Right lobe of liver (tissue), 6 donors: ENCODE measurements around the gene COMMD1. TPM values are rescaled to one million over a fixed set of nuclear protein-coding genes. Genes with fewer than 3 reads are reported as not detected.

Experiments used
- ATAC-seq, 4 donors: fragments of 200-7000 bp; cut with Tn5 transposase; one replicate each; pipeline ENCODE4 v1.9.1; 2020; ENCODE audit warnings: mild to moderate bottlenecking in 4 of 4, moderate library complexity in 4 of 4
- DNase-seq, 3 donors: peaks; one replicate each; pipeline ENCODE4 v3.0.0-alpha.2; 2020
- H3K27ac ChIP-seq, 3 donors: fragments of 200-600 bp; one replicate each; pipeline ENCODE4 v1.8.0; 2022
- H3K27me3 ChIP-seq, 2 donors: fragments of 200-600 bp; one replicate each; pipeline ENCODE4 v1.8.0; 2022
- H3K36me3 ChIP-seq, 4 donors: fragments of 200-600 bp; sonication (generic) in 1 of 4; one replicate each; pipeline versions ENCODE4 v1.5.1 to v1.8.0; 2017 to 2022; ENCODE audit warnings: control low read depth in 1 of 4
- H3K4me1 ChIP-seq, 4 donors: fragments of 200-600 bp; sonication (generic) in 1 of 4; one replicate each; pipeline versions ENCODE4 v1.5.1 to v1.8.0; 2017 to 2022; ENCODE audit warnings: control low read depth in 1 of 4
- H3K4me3 ChIP-seq, 3 donors: fragments of 200-600 bp; one replicate each; pipeline ENCODE4 v1.8.0; 2022
- H3K9me3 ChIP-seq, 4 donors: fragments of 200-600 bp; sonication (generic) in 1 of 4; one replicate each; pipeline versions ENCODE4 v1.5.1 to v1.8.0; 2017 to 2022; ENCODE audit warnings: control low read depth in 1 of 4
- CTCF ChIP-seq, 4 donors: fragments of 200-600 bp in 3 of 4; fragments of 450-650 bp in 1 of 4; IDR thresholded peaks; one replicate each; pipeline versions ENCODE4 v1.5.1 to v1.8.0; 2016 to 2022; ENCODE audit warnings: antibody characterized with exemption in 4 of 4, mild to moderate bottlenecking in 2 of 4
- POLR2A ChIP-seq: fragments of 450-650 bp; IDR thresholded peaks from one replicate; pipeline ENCODE4 v1.6.1; 2017; ENCODE audit warnings: antibody characterized with exemption, mild to moderate bottlenecking
- WGBS: methylation state at CpG from one replicate; pipeline ENCODE4 v1.1.6; 2018; ENCODE audit warnings: low coverage, low lambda C conversion rate; ENCODE audit not compliant: insufficient coverage; ENCODE audit errors: missing lambda C conversion rate; 5-methylcytosine and 5-hydroxymethylcytosine counted together
- intact Hi-C, 2 donors: fragments of 100-400 bp; cut with DNase I; formaldehyde crosslinking; loops; one replicate each; pipeline versions ENCODE4 v1.11.2 to v1.14.1; 2022
- small RNA-seq, 2 experiments: library from RNA; depleted of rRNA; stranded (forward); fragments of <200 nt; gene quantifications; one replicate each; pipeline ENCODE3, GENCODE V24; 2016
- total RNA-seq, 6 experiments: library from RNA; depleted of rRNA in 2 of 6; stranded (reverse); fragments of >200 nt in 2 of 6; fragmentation: NEBNext Ultra II Directional in 3 of 6; extraction: Animal tissue kit (Norgen Biotek cat#: 25700) in 3 of 6; gene quantifications; one replicate each; pipeline versions ENCODE4 v1.1.0 to v1.2.4, GENCODE V29; 2016 to 2023
- donor health status: DM: no; HTN: yes; CAD: no.
- donor health status: DM: no; HTN: no; CAD: no.
- donor health status: DM: no; HTN: no; CAD: no.
- donor health status: DM: no; HTN: yes; CAD: no.
- donor health status: DM: no; HTN: yes; CAD: no.

The COMMD1 gene
- total RNA-seq, 6 experiments from 2014 or later, result 17.2 to 21.6 (median 18.7) TPM

- WGBS, result 67% methylated on average over 5 of the region's 5 CpGs
- Histone ChIP-seq H3K36me3 (no peaks in the 10 kb centered on the region), H3K27me3 (no peaks in the 10 kb centered on the region), H3K9me3 (no peaks in the 10 kb centered on the region), H3K4me1 (no peaks in the 10 kb centered on the region), H3K4me3 (no peak overlapping the region), H3K27ac (no peak overlapping the region)
- intact Hi-C loops, result no loop called here
- no peak for DNase-seq
- peak; percentile 36 to 64 (median 50) for ATAC-seq
- TF ChIP-seq POLR2A, result no peak
- TF ChIP-seq CTCF (IDR thresholded peaks at IDR 0.05), result no peak
Observed at GRCh38 chr2:62178741-62179271, 273.3 kb downstream of the COMMD1 start.

- WGBS, result 65% methylated on average over 4 of the region's 4 CpGs
- H3K27me3 ChIP-seq, result no peaks in the 10 kb centered on the region
- TF ChIP-seq CTCF (IDR thresholded peaks at IDR 0.05), result no peak
- no peak for TF ChIP-seq POLR2A
- no peak overlapping the region for H3K27ac ChIP-seq
- no peak overlapping the region for H3K4me3 ChIP-seq
- intact Hi-C loops, result no loop called here
- no peak for DNase-seq
- H3K4me1 ChIP-seq, result no peaks in the 10 kb centered on the region
- H3K36me3 ChIP-seq, result no peaks in the 10 kb centered on the region
- no peak for ATAC-seq
- no peaks in the 10 kb centered on the region for H3K9me3 ChIP-seq
Observed at GRCh38 chr2:62180975-62181374, 275.5 kb downstream of the COMMD1 start.

- Histone ChIP-seq H3K36me3 (no peaks in the 10 kb centered on the region), H3K9me3 (no peaks in the 10 kb centered on the region), H3K27ac (no peak overlapping the region), H3K4me3 (no peak overlapping the region), H3K4me1 (no peaks in the 10 kb centered on the region), H3K27me3 (no peaks in the 10 kb centered on the region)
- intact Hi-C loops, result no loop called here
- DNase-seq, result no peak
- no peak for ATAC-seq
- 82% methylated on average over 3 of the region's 3 CpGs for WGBS
- no peak for TF ChIP-seq CTCF (IDR thresholded peaks at IDR 0.05)
- TF ChIP-seq POLR2A, result no peak
Observed at GRCh38 chr2:62181843-62182242, 276.4 kb downstream of the COMMD1 start.

DNA sequence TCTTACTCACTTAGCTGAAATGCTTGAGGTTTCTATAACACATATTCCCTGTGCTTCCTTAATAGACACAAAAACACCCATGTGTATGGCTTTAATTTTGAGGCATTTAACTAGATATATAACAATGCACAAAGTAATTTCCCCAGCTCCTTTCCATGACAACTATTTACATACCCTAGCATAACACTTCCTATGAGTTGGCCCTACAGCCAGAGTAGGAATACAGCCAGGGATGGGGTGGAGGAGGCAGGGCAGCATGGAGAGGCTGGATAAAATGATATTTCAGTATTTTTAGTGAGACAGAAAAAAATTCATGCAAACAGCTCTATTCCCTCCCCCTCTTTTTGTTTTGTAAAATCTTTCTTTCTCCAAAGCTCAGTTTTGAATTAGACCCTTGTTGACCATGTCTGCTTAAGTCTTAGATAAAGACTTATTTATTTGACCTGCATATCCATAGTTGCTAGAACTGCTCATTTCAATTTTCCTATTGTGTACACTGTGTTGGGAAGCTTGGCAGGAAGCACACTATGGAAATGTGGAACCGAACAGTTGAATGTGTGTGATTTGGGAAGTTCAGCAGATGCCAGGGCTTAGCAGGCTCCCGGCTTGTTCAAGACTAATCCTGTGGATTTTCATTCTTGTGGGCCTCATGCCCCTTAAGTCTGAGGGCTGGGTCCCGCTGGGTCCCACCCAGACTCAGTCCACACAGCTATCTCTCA lies 279.2 kb downstream of the COMMD1 start:
- Histone ChIP-seq H3K27ac (no peak overlapping the region), H3K36me3 (no peaks in the 10 kb centered on the region), H3K4me3 (no peak overlapping the region), H3K27me3 (no peaks in the 10 kb centered on the region), H3K4me1 (peaks cover 0 to 17% (median 5%) of the 10 kb centered on the region in 4 donors), H3K9me3 (no peaks in the 10 kb centered on the region)
- intact Hi-C loops, result no loop called here
- 88% methylated on average over 3 of the region's 3 CpGs for WGBS
- no peak for TF ChIP-seq CTCF (IDR thresholded peaks at IDR 0.05)
- no peak for TF ChIP-seq POLR2A
- DNase-seq, result no peak
- ATAC-seq, result no peak

Small RNA genes within 50 kb of the gene (small RNA-seq; reads per million reads assigned to genes)
- 0 reads per million in 2 experiments for gene RF00019

Other genes with a start within 250 kb of the COMMD1 start
- gene FAM161A, start 51.6 kb upstream of the COMMD1 start, total RNA-seq, result 1 to 10 TPM in 4 of 6 experiments, under 1 TPM in 2; 0.64 to 2.2 (median 1.1) TPM
- 10 to 100 TPM; 46.0 to 72.2 (median 53.1) TPM for gene CCT4, start 17.0 kb upstream of the COMMD1 start, total RNA-seq